ENCODE results near the gene GPR52.

GPR52 gene

DNA sequence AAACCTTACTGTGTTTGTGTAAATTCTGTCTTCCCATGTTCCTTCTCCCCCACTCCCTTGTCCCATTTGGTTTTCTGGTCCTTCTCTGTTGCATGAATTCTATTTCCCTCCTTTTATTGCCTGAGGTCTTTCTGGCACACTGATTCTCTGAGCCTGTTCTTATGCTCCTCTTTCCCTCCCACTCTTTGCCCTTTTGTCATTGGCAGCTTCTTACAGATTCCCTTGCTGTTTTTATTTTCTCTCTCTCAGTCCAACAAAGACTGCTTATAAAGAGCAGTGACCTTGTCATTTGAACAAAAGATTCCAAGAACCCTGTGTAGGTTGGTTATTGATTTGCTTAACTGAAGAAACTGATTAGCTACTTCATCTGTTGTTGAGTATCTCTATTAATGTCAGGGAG lies 49.7 kb downstream of the GPR52 start:
- TF ChIP-seq, protein P1, sequence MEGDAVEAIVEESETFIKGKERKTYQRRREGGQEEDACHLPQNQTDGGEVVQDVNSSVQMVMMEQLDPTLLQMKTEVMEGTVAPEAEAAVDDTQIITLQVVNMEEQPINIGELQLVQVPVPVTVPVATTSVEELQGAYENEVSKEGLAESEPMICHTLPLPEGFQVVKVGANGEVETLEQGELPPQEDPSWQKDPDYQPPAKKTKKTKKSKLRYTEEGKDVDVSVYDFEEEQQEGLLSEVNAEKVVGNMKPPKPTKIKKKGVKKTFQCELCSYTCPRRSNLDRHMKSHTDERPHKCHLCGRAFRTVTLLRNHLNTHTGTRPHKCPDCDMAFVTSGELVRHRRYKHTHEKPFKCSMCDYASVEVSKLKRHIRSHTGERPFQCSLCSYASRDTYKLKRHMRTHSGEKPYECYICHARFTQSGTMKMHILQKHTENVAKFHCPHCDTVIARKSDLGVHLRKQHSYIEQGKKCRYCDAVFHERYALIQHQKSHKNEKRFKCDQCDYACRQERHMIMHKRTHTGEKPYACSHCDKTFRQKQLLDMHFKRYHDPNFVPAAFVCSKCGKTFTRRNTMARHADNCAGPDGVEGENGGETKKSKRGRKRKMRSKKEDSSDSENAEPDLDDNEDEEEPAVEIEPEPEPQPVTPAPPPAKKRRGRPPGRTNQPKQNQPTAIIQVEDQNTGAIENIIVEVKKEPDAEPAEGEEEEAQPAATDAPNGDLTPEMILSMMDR (IDR thresholded peaks at IDR 0.05; ENCODE audit: low read depth, low read length, missing control alignments): no peak
- H3K4me3 ChIP-seq (ENCODE audit: low read depth, low read length): no peak overlapping the region
- no peak overlapping the region for H3K27ac ChIP-seq
- no peak for DNase-seq
- in situ Hi-C loops (cut with HindIII; ENCODE audit: low pct_ligation_motif_present, low sequenced_read_pairs): no loop called here
- no peaks in the 10 kb centered on the region for H3K27me3 ChIP-seq (replicated peaks)
- no peaks in the 10 kb centered on the region for H3K36me3 ChIP-seq (replicated peaks)

Measured in brain microvascular endothelial cell (primary cell).